HG03280 (cell line): ENCODE measurements around the gene CYFIP2.
A peak's percentile ranks its signal among the peaks of the same experiment; 100 is the strongest.
"Not testable (repeated sequence)": the region's sequence is repeated elsewhere in the genome, so short reads cannot be mapped to it uniquely, and the experiment has no call there.

Experiments
- ATAC-seq: cut with Tn5 transposase; IDR thresholded peaks from one replicate; pipeline ENCODE4 v1.9.1; 2021; ENCODE audit warnings: mild to moderate bottlenecking, moderate library complexity; ENCODE audit not compliant: unreplicated experiment

CYFIP2 gene

GRCh38 chr5:157265714-157266285 lies at the start of gene CYFIP2:
TSS of gene CYFIP2 (plus strand) at chr5:157266123. CDS start at chr5:157285362, 19,239 bp downstream.
- peak; percentile 92 for ATAC-seq

- no peak for ATAC-seq
Observed at GRCh38 chr5:157216391-157217142, 49.4 kb upstream of the CYFIP2 start.

- no peak for ATAC-seq
Observed at GRCh38 chr5:157217289-157218024, 48.5 kb upstream of the CYFIP2 start.

GRCh38 chr5:157219491-157220271 lies 46.2 kb upstream of the CYFIP2 start:
- ATAC-seq, result peak; percentile 48

GRCh38 chr5:157221959-157222358 lies 44.0 kb upstream of the CYFIP2 start:
- ATAC-seq, result no peak

- ATAC-seq, result no peak
Observed at GRCh38 chr5:157222506-157223230, 43.3 kb upstream of the CYFIP2 start.

GRCh38 chr5:157225469-157226422 lies 40.2 kb upstream of the CYFIP2 start:
- no peak for ATAC-seq

- ATAC-seq, result no peak
Observed at GRCh38 chr5:157230610-157231009, 35.3 kb upstream of the CYFIP2 start.

- ATAC-seq, result no peak
Observed at GRCh38 chr5:157232706-157233105, 33.2 kb upstream of the CYFIP2 start.

- ATAC-seq, result no peak
Observed at GRCh38 chr5:157233515-157233914, 32.4 kb upstream of the CYFIP2 start.

GRCh38 chr5:157236423-157236822 lies 29.5 kb upstream of the CYFIP2 start:
- ATAC-seq, result no peak

GRCh38 chr5:157241483-157241882 lies 24.4 kb upstream of the CYFIP2 start:
- no peak for ATAC-seq

GRCh38 chr5:157244704-157245103 lies 21.2 kb upstream of the CYFIP2 start:
- ATAC-seq, result not testable (repeated sequence)

- no peak for ATAC-seq
Observed at GRCh38 chr5:157245476-157245875, 20.4 kb upstream of the CYFIP2 start.

- no peak for ATAC-seq
Observed at GRCh38 chr5:157245886-157246285, 20.0 kb upstream of the CYFIP2 start.

GRCh38 chr5:157247267-157247666 lies 18.7 kb upstream of the CYFIP2 start:
- no peak for ATAC-seq

- ATAC-seq, result no peak
Observed at GRCh38 chr5:157248821-157249470, 17.0 kb upstream of the CYFIP2 start.

- ATAC-seq, result peak; percentile 90
Observed at GRCh38 chr5:157252711-157253465, 13.0 kb upstream of the CYFIP2 start.
